AG04450 (cell line): ENCODE measurements around the gene UBASH3A. TPM values are rescaled to one million over a fixed set of nuclear protein-coding genes. Genes with fewer than 3 reads are reported as not detected.

ENCODE experiments used
- CTCF ChIA-PET: fragments of 300-600, 350-600 bp; formaldehyde crosslinking; extraction: SDS; loops from one replicate; lab custom pipeline; 2022; ENCODE audit warnings: antibody characterized with exemption, inconsistent platforms; lab: Charles Lee
- POLR2A ChIA-PET: fragments of 350-600 bp; formaldehyde crosslinking; extraction: SDS; loops from one replicate; lab custom pipeline; 2021; ENCODE audit warnings: antibody characterized with exemption, inconsistent platforms; lab: Yijun Ruan, JAX
- DNase-seq: peaks from one replicate; pipeline ENCODE4 v3.0.0-alpha.2; 2011; ENCODE audit warnings: low read depth, low spot score
- H3K27ac ChIP-seq: one replicate; pipeline ENCODE4 v1.5.1; 2012; ENCODE audit warnings: low read depth, low read length, control low read depth
- H3K27me3 ChIP-seq: one replicate; pipeline ENCODE4 v1.6.0; 2012; ENCODE audit warnings: low read length; ENCODE audit not compliant: control insufficient read depth, insufficient read depth
- H3K4me3 ChIP-seq: 2 replicates; pipeline ENCODE4 v1.5.1; 2011; ENCODE audit warnings: mild to moderate bottlenecking, low read depth, low read length, control low read depth
- H3K9me3 ChIP-seq: 2 replicates; pipeline ENCODE4 v1.5.1; 2012; ENCODE audit warnings: low read length; ENCODE audit not compliant: control insufficient read depth, insufficient read depth
- polyA plus RNA-seq: library from polyadenylated mRNA; depleted of rRNA; stranded (reverse); fragments of >200 nt; gene quantifications from 2 replicates; pipeline ENCODE4 v1.2.3, GENCODE V29; 2011
- TF ChIP-seq, protein P1 (sequence below): IDR thresholded peaks from 2 replicates; pipeline ENCODE4 v1.5.1; 2011; ENCODE audit warnings: low read depth, low read length, control low read depth, inconsistent platforms

The UBASH3A gene
- polyA plus RNA-seq, 1 experiment = not detected

DNA sequence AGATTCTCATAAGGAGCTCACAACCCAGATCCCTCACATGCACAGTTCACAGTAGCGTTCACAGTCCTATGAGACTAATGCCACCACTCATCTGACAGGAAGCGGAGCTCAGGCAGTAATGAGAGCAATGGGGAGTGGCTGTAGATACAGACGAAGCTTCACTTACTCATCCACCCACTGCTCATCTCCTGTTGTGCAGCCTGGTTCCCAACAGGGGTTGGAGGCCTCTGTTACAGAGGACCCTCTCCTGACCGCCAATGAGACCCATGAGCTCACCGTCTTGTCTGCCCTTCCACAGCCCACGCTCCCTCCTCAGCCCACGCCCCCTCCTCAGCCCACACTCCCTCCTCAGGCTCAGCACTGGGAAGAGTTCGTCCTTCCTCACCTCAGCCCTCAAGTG lies 52.8 kb downstream of the UBASH3A start:
- Histone ChIP-seq H3K4me3 (no peak overlapping the region), H3K27me3 (no peaks in the 10 kb centered on the region), H3K9me3 (no peaks in the 10 kb centered on the region; the same call in 1 of the 2 replicates), H3K27ac (no peak overlapping the region)
- DNase-seq = no peak
- TF ChIP-seq, protein P1, sequence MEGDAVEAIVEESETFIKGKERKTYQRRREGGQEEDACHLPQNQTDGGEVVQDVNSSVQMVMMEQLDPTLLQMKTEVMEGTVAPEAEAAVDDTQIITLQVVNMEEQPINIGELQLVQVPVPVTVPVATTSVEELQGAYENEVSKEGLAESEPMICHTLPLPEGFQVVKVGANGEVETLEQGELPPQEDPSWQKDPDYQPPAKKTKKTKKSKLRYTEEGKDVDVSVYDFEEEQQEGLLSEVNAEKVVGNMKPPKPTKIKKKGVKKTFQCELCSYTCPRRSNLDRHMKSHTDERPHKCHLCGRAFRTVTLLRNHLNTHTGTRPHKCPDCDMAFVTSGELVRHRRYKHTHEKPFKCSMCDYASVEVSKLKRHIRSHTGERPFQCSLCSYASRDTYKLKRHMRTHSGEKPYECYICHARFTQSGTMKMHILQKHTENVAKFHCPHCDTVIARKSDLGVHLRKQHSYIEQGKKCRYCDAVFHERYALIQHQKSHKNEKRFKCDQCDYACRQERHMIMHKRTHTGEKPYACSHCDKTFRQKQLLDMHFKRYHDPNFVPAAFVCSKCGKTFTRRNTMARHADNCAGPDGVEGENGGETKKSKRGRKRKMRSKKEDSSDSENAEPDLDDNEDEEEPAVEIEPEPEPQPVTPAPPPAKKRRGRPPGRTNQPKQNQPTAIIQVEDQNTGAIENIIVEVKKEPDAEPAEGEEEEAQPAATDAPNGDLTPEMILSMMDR = no peak
- POLR2A ChIA-PET = no interaction called here
- CTCF ChIA-PET = no interaction called here

DNA sequence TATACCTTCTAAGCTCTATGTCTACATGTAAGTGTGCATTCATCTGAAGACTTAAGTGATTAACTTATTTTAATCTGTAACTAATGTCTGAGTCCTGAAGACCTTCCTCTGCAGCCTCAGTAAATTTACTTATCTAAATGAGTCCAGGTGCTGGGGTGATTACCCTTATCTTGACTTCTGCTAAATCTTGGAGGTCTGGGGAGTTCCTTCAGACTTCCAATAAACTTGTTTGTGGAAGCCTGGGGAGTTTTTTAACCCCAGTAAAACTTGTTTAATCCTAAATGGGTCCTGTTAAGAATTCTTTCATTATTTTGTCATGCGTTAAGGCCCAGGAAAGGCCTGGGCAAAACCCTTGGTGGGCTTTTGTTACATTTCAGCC lies 55.4 kb downstream of the UBASH3A start:
- TF ChIP-seq, protein P1 = no peak
- Histone ChIP-seq H3K27ac (no peak overlapping the region), H3K4me3 (no peak overlapping the region), H3K27me3 (no peaks in the 10 kb centered on the region), H3K9me3 (no peaks in the 10 kb centered on the region)
- no peak for DNase-seq
- CTCF ChIA-PET = no interaction called here
- POLR2A ChIA-PET = no interaction called here

DNA sequence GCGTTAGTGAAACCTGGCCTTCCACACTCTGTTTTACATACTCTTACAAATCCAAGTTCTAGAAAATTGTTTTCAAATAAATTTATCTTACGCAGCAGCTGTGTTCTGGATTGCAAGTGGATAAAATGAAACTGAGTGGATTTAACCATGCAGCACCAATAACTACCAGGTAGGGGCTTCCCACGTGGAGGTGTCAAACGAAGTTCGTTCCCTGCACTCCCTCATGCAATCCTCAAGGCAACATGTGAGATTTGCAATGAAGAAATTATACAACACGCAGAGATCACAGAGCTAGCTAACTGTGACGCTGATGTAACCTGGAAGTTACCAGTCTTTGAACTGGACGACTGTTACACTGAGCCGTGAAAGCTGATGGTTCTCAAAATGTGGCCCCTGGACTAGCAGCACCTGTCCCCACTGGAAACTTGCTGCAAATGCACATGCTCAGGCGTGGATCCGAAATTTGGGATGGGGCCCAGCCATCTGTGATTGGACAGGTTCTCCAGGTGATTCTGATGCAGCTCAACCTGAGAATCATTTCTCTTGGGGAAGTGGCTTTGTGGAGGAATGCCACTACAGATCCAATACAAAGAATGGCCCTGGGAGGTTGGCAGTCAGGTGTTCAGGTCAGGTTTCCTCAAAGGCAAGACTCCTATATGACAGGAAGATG lies 56.0 kb downstream of the UBASH3A start:
- H3K9me3 ChIP-seq = no peaks in the 10 kb centered on the region
- CTCF ChIA-PET = no interaction called here
- no peak overlapping the region for H3K27ac ChIP-seq
- H3K4me3 ChIP-seq = no peak overlapping the region
- H3K27me3 ChIP-seq = no peaks in the 10 kb centered on the region
- DNase-seq = no peak
- POLR2A ChIA-PET = no interaction called here
- TF ChIP-seq, protein P1 = no peak

DNA sequence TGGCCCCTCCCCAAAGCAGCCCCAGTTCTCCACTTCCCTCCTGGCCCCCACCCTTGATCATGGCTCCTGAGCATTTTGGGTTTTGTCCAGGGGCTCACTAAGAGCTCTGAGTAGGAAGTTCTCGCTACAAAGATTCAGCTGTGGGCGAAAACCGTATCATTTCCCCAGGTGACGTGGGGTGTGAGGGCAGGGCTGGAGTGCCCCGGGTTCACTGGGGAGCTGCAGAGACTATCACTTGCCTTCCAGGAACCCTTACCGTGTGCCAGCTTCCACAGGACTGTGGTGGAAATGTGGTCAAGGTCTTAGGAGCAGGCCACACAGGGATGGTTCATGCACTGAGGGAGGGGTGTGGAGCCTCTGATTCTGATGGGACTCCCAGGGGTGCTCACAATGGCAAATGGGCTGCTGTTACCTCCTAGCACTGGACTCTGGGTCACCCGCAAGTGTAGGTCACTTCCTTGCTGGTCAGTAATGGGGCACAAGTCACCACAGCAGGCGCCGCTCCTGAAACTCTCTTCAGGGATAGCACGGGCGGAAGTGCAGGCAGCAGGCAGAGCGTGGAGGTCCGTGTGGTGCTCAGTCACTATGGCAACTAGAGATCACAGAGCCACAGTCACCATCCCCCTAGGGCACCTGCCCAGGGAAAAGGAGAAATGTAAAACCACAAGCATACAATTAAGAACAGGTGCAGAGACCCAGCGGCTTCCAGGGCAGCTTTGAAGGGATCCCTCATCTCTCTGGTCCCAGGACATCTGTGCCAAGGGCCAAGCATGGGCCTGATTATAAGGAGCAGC lies 56.9 kb downstream of the UBASH3A start:
- TF ChIP-seq, protein P1 = no peak
- CTCF ChIA-PET = no interaction called here

DNA sequence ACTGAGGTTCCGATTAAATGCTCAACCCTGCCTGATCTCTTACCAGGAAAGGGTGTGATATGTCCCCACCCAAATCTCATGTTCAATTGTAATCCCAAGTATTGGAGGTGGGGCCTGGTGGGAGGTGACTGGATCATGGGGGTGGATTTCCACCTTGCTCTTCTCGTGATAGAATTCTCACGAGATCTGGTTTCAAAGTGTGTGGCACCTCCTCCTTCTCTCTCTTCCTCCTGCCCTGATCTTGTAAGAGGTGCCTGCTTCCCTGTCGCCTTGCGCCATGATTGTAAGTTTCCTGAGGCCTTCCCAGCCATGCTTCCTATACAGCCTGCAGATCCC lies 57.5 kb downstream of the UBASH3A start:
- TF ChIP-seq, protein P1 = no peak
- CTCF ChIA-PET = no interaction called here
- POLR2A ChIA-PET = no interaction called here
- H3K27me3 ChIP-seq = no peaks in the 10 kb centered on the region
- H3K9me3 ChIP-seq = no peaks in the 10 kb centered on the region
- H3K27ac ChIP-seq = no peak overlapping the region
- H3K4me3 ChIP-seq = no peak overlapping the region
- no peak for DNase-seq

More for the DNA sequence above, 56.9 kb downstream of the UBASH3A start:
- no peak for DNase-seq
- POLR2A ChIA-PET = no interaction called here
- no peaks in the 10 kb centered on the region for H3K9me3 ChIP-seq
- no peak overlapping the region for H3K4me3 ChIP-seq
- H3K27me3 ChIP-seq = no peaks in the 10 kb centered on the region
- no peak overlapping the region for H3K27ac ChIP-seq
